Tibial nerve (tissue), 4 donors: Measurements from ENCODE around the gene LARP1B.

Source experiments
- CTCF ChIP-seq, 5 experiments: fragments of 200-600 bp in 3 of 5; fragments of 450-650 bp in 2 of 5; sonication (generic) in 3 of 5; IDR thresholded peaks; one replicate each; pipeline ENCODE4 v1.5.1; 2016 to 2019; ENCODE audit warnings: antibody characterized with exemption in 5 of 5, mild to moderate bottlenecking in 3 of 5, moderate library complexity in 2 of 5
- EP300 ChIP-seq, 2 donors: sonication (generic); formaldehyde crosslinking; IDR thresholded peaks; one replicate each; pipeline ENCODE4 v1.6.1; 2017; ENCODE audit warnings: antibody characterized with exemption in 2 of 2, mild to moderate bottlenecking in 1 of 2
- POLR2A ChIP-seq, 2 donors: fragments of 450-650 bp; IDR thresholded peaks; one replicate each; pipeline ENCODE4 v1.6.1; 2017; ENCODE audit warnings: antibody characterized with exemption in 2 of 2, mild to moderate bottlenecking in 2 of 2, moderate library complexity in 2 of 2

GRCh38 chr4:128169245-128169644 is 108.1 kb downstream of the LARP1B start:
- TF ChIP-seq CTCF (IDR thresholded peaks at IDR 0.05) (no peak), EP300 (IDR thresholded peaks at IDR 0.05) (no peak), POLR2A (IDR thresholded peaks at IDR 0.05) (no peak)
